ENCODE results near the gene KCTD15. TPM values are rescaled to one million over a fixed set of nuclear protein-coding genes. Genes with fewer than 3 reads are reported as not detected.

KCTD15 gene
- total RNA-seq, 2 donors from 2014 or later: 57.5 to 72.2 TPM

- H3K4me1 ChIP-seq (ENCODE audit: control insufficient read depth in 1 of 2, low read depth in 2 of 2): no peaks in the 10 kb centered on the region
- ATAC-seq (ENCODE audit: insufficient number of reproducible peaks, low FRiP score, low read depth) (no peak), DNase-seq (ENCODE audit: low spot score) (no peak)
- no peak overlapping the region for H3K27ac ChIP-seq
- no peaks in the 10 kb centered on the region for H3K36me3 ChIP-seq
- H3K27me3 ChIP-seq (replicated peaks; ENCODE audit: insufficient read depth): no peaks in the 10 kb centered on the region
- TF ChIP-seq, protein P1, sequence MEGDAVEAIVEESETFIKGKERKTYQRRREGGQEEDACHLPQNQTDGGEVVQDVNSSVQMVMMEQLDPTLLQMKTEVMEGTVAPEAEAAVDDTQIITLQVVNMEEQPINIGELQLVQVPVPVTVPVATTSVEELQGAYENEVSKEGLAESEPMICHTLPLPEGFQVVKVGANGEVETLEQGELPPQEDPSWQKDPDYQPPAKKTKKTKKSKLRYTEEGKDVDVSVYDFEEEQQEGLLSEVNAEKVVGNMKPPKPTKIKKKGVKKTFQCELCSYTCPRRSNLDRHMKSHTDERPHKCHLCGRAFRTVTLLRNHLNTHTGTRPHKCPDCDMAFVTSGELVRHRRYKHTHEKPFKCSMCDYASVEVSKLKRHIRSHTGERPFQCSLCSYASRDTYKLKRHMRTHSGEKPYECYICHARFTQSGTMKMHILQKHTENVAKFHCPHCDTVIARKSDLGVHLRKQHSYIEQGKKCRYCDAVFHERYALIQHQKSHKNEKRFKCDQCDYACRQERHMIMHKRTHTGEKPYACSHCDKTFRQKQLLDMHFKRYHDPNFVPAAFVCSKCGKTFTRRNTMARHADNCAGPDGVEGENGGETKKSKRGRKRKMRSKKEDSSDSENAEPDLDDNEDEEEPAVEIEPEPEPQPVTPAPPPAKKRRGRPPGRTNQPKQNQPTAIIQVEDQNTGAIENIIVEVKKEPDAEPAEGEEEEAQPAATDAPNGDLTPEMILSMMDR (IDR thresholded peaks at IDR 0.05): no peak
- H3K9me3 ChIP-seq: no peaks in the 10 kb centered on the region
- H3K4me3 ChIP-seq: no peak overlapping the region
These were observed 45.9 kb upstream of the KCTD15 start for GRCh38 chr19:33750587-33751435.

- H3K4me1 ChIP-seq (ENCODE audit: control insufficient read depth in 1 of 2, low read depth in 2 of 2): no peaks in the 10 kb centered on the region
- H3K36me3 ChIP-seq: no peaks in the 10 kb centered on the region
- no peaks in the 10 kb centered on the region for H3K9me3 ChIP-seq
- H3K27ac ChIP-seq: no peak overlapping the region
- TF ChIP-seq, protein P1 (IDR thresholded peaks at IDR 0.05): no peak
- H3K27me3 ChIP-seq (replicated peaks; ENCODE audit: insufficient read depth): no peaks in the 10 kb centered on the region
- no peak for DNase-seq (ENCODE audit: low spot score)
- ATAC-seq (ENCODE audit: insufficient number of reproducible peaks, low FRiP score, low read depth): no peak
- no peak overlapping the region for H3K4me3 ChIP-seq
These were observed 45.3 kb upstream of the KCTD15 start for GRCh38 chr19:33751436-33751770.

GRCh38 chr19:33752018-33752800, 44.5 kb upstream of the KCTD15 start:
- H3K27ac ChIP-seq: no peak overlapping the region
- no peak for ATAC-seq (ENCODE audit: insufficient number of reproducible peaks, low FRiP score, low read depth)
- H3K4me1 ChIP-seq (ENCODE audit: control insufficient read depth in 1 of 2, low read depth in 2 of 2): no peaks in the 10 kb centered on the region
- no peak overlapping the region for H3K4me3 ChIP-seq
- no peaks in the 10 kb centered on the region for H3K9me3 ChIP-seq
- no peaks in the 10 kb centered on the region for H3K36me3 ChIP-seq
- DNase-seq (ENCODE audit: low spot score): no peak
- no peaks in the 10 kb centered on the region for H3K27me3 ChIP-seq (replicated peaks; ENCODE audit: insufficient read depth)
- TF ChIP-seq, protein P1 (IDR thresholded peaks at IDR 0.05): no peak

DNA sequence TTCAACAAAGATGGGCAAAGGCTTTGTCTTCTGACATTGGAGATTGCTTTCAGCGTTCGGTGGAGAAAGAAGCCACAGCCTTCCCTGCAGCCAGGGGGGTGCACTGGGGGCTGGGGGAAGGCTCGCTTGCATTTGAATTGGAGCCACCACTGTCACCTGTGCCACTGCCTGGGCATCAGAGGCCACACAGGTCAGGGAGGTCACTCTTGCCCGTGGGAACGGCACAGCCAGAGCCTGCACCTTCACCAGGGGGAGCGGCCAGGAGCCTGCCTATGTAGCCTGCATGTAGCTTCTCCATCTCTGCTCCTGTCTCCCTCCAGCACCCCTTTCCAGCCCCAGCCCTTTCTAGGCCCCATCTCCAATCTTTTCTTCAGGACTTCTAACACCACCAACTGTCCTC, 43.7 kb upstream of the KCTD15 start:
- H3K36me3 ChIP-seq: no peaks in the 10 kb centered on the region

DNA sequence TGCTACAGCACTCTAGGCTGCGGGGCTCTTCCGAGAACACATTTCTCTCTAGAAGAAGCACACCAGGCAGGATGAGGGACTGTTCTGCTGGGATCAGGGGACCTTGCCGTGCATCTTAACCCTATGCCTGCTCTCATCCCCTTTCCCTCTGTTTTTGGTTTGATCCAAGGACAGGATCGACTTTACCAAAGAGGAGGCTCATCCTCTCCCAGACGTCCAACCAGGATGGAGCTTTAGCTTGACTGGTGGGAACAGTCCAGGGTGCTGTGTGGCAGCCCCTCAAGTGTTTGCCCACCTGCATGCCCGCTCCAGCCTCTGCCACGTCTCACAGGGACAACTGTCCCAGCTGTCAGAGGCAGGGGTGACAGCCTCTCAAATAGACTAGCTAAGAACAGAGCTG, 42.3 kb upstream of the KCTD15 start:
- Histone ChIP-seq H3K4me1 (ENCODE audit: control insufficient read depth in 1 of 2, low read depth in 2 of 2) (peaks cover 6 to 7% of the 10 kb centered on the region in 2 donors), H3K4me3 (no peak overlapping the region), H3K27me3 (replicated peaks; ENCODE audit: insufficient read depth) (no peaks in the 10 kb centered on the region), H3K9me3 (no peaks in the 10 kb centered on the region), H3K27ac (no peak overlapping the region), H3K36me3 (no peaks in the 10 kb centered on the region)
- DNase-seq (ENCODE audit: low spot score) (no peak), ATAC-seq (ENCODE audit: insufficient number of reproducible peaks, low FRiP score, low read depth) (no peak)
- TF ChIP-seq, protein P1 (IDR thresholded peaks at IDR 0.05): no peak

More for the DNA sequence above, 43.7 kb upstream of the KCTD15 start:
- ATAC-seq (ENCODE audit: insufficient number of reproducible peaks, low FRiP score, low read depth): no peak
- Histone ChIP-seq H3K4me1 (ENCODE audit: control insufficient read depth in 1 of 2, low read depth in 2 of 2) (no peaks in the 10 kb centered on the region), H3K27me3 (replicated peaks; ENCODE audit: insufficient read depth) (no peaks in the 10 kb centered on the region), H3K27ac (no peak overlapping the region), H3K9me3 (no peaks in the 10 kb centered on the region), H3K4me3 (no peak overlapping the region)
- DNase-seq (ENCODE audit: low spot score): no peak
- TF ChIP-seq, protein P1 (IDR thresholded peaks at IDR 0.05): no peak

Measured in thoracic aorta (tissue), 2 donors.